ENCODE results near the gene DPP8.
"Not testable (repeated sequence)": the region's sequence is repeated elsewhere in the genome, so short reads cannot be mapped to it uniquely, and the experiment has no call there.

DPP8 gene

GRCh38 chr15:65401611-65402240, 115.8 kb downstream of the DPP8 start:
- DNase-seq = no peak

GRCh38 chr15:65400760-65401610, 116.5 kb downstream of the DPP8 start:
- DNase-seq = peak; percentile 26 to 32

GRCh38 chr15:65399997-65400396, 117.5 kb downstream of the DPP8 start:
- DNase-seq = no peak

- no peak for DNase-seq
These were observed 118.3 kb downstream of the DPP8 start for GRCh38 chr15:65399001-65399706.

- DNase-seq = not testable (repeated sequence)
These were observed 119.0 kb downstream of the DPP8 start for GRCh38 chr15:65398486-65398885.

GRCh38 chr15:65396965-65397317, 120.5 kb downstream of the DPP8 start:
- DNase-seq = no peak

GRCh38 chr15:65396283-65396964, 121.1 kb downstream of the DPP8 start:
- DNase-seq = no peak

- DNase-seq = no peak
These were observed 121.8 kb downstream of the DPP8 start for GRCh38 chr15:65395567-65396202.

- no peak for DNase-seq
These were observed 122.6 kb downstream of the DPP8 start for GRCh38 chr15:65394936-65395335.

- no peak for DNase-seq
These were observed 123.2 kb downstream of the DPP8 start for GRCh38 chr15:65394280-65394789.

GRCh38 chr15:65393557-65393956, 123.9 kb downstream of the DPP8 start:
- no peak for DNase-seq

- DNase-seq = no peak
These were observed 124.4 kb downstream of the DPP8 start for GRCh38 chr15:65393091-65393490.
